GM23338 (cell line): ENCODE data around the gene ARID4B. TPM values are rescaled to one million over a fixed set of nuclear protein-coding genes. Genes with fewer than 3 reads are reported as not detected.

Source experiments
- ATAC-seq: fragments of 200-7000 bp; cut with Tn5 transposase; 3 replicates; pipeline ENCODE4 v1.9.1; 2020
- DNase-seq: peaks from one replicate; pipeline ENCODE4 v3.0.0-alpha.2; 2015; ENCODE audit warnings: low spot score
- H2AFZ ChIP-seq: fragments of 200-600 bp; sonication (generic); 2 replicates; pipeline ENCODE4 v1.8.0; 2016; ENCODE audit warnings: antibody characterized with exemption, mild to moderate bottlenecking, moderate library complexity
- H3F3A ChIP-seq: fragments of 200-600 bp; sonication (generic); replicated peaks from 2 replicates; pipeline ENCODE4 v1.8.0; 2017; ENCODE audit warnings: antibody characterized with exemption, mixed run types, low read depth
- H3K27ac ChIP-seq: fragments of 200-600 bp; sonication (generic); 2 replicates; pipeline ENCODE4 v1.6.1; 2016; ENCODE audit warnings: low read depth
- H3K27me3 ChIP-seq: fragments of 200-600 bp; sonication (generic); 2 replicates; pipeline ENCODE4 v1.8.0; 2016; ENCODE audit warnings: mild to moderate bottlenecking, mixed run types, moderate library complexity; ENCODE audit not compliant: insufficient read depth
- H3K36me3 ChIP-seq: fragments of 200-600 bp; sonication (generic); 2 replicates; pipeline ENCODE4 v1.8.0; 2016; ENCODE audit warnings: mild to moderate bottlenecking; ENCODE audit not compliant: insufficient read depth
- H3K4me1 ChIP-seq: fragments of 200-600 bp; sonication (generic); 2 replicates; pipeline ENCODE4 v1.8.0; 2016; ENCODE audit warnings: mild to moderate bottlenecking, moderate library complexity; ENCODE audit not compliant: insufficient read depth
- H3K4me2 ChIP-seq: fragments of 200-600 bp; sonication (generic); 2 replicates; pipeline ENCODE4 v1.7.1; 2017; ENCODE audit warnings: mixed run types
- H3K4me3 ChIP-seq: fragments of 200-600 bp; sonication (generic); 2 replicates; pipeline ENCODE4 v1.6.1; 2016; ENCODE audit warnings: mixed run types
- H3K79me2 ChIP-seq: fragments of 200-600 bp; sonication (generic); replicated peaks from 2 replicates; pipeline ENCODE4 v1.8.0; 2017; ENCODE audit warnings: mild to moderate bottlenecking; ENCODE audit not compliant: insufficient read depth
- H3K9me2 ChIP-seq: fragments of 200-600 bp; sonication (generic); 2 replicates; pipeline ENCODE4 v1.8.0; 2017; ENCODE audit not compliant: insufficient read depth
- H4K20me1 ChIP-seq: fragments of 200-600 bp; sonication (generic); replicated peaks from 2 replicates; pipeline ENCODE4 v1.8.0; 2017; ENCODE audit warnings: mild to moderate bottlenecking; ENCODE audit not compliant: insufficient read depth
- H3K27ac Mint-ChIP-seq: 2 replicates; pipeline ENCODE4 v1.8.0; 2020; ENCODE audit warnings: inconsistent platforms, mild to moderate bottlenecking, moderate library complexity, mixed read lengths
- H3K27me3 Mint-ChIP-seq: 3 replicates; pipeline ENCODE4 v1.8.0; 2022; ENCODE audit warnings: low read depth, mild to moderate bottlenecking, moderate library complexity, mixed read lengths, inconsistent platforms; ENCODE audit not compliant: insufficient read depth, poor library complexity
- H3K36me3 Mint-ChIP-seq: 3 replicates; pipeline ENCODE4 v1.8.0; 2021; ENCODE audit warnings: low read depth, mild to moderate bottlenecking, inconsistent platforms, moderate library complexity, mixed read lengths
- H3K4me1 Mint-ChIP-seq: 3 replicates; pipeline ENCODE4 v1.8.0; 2020; ENCODE audit warnings: mild to moderate bottlenecking, inconsistent platforms, mixed read lengths
- H3K4me3 Mint-ChIP-seq: 3 replicates; pipeline ENCODE4 v1.8.0; 2021; ENCODE audit warnings: moderate library complexity, mild to moderate bottlenecking, inconsistent platforms, mixed read lengths
- H3K9me3 Mint-ChIP-seq: 3 replicates; pipeline ENCODE4 v1.8.0; 2020; ENCODE audit warnings: moderate library complexity, mild to moderate bottlenecking, inconsistent platforms, mixed read lengths
- EZH2phosphoT487 ChIP-seq: fragments of 200-600 bp; sonication (generic); IDR thresholded peaks from one replicate; pipeline ENCODE4 v1.8.1; 2018; ENCODE audit warnings: antibody characterized with exemption; ENCODE audit not compliant: unreplicated experiment
- JUNB ChIP-seq: IDR thresholded peaks from one replicate; pipeline ENCODE4 v1.6.1; 2016; ENCODE audit warnings: antibody characterized with exemption; ENCODE audit not compliant: unreplicated experiment
- NANOG ChIP-seq: IDR thresholded peaks from 2 replicates; pipeline ENCODE4 v1.6.1; 2016; ENCODE audit warnings: antibody characterized with exemption, borderline replicate concordance
- POLR2AphosphoS5 ChIP-seq: IDR thresholded peaks from 2 replicates; pipeline ENCODE4 v1.6.1; 2016; ENCODE audit warnings: antibody characterized with exemption, low read depth
- ZNF114 ChIP-seq: fragments of 250-450 bp; sonication (Bioruptor Pico); IDR thresholded peaks from 2 replicates; pipeline ENCODE4 v1.5.0; 2020; ENCODE audit warnings: mild to moderate bottlenecking, moderate library complexity
- ZNF331 ChIP-seq: fragments of 250-450 bp; sonication (Bioruptor Pico); IDR thresholded peaks from 2 replicates; pipeline ENCODE4 v1.5.0; 2020; ENCODE audit warnings: low read depth, mild to moderate bottlenecking, moderate library complexity
- polyA plus RNA-seq: library from polyadenylated mRNA; unstranded; fragments of >200 nt; fragmentation: Nextera tagmentation; extraction: Ambion mirVana; gene quantifications from 2 replicates; pipeline ENCODE4 v1.2.1, GENCODE V29; 2016
- total RNA-seq: library from RNA; depleted of rRNA; stranded (reverse); fragments of >200 nt; shearing (Covaris generic); gene quantifications from 2 replicates; pipeline ENCODE4 v1.2.3, GENCODE V29; 2014
- TF ChIP-seq, protein P1 (sequence below): fragments of 250-450 bp; sonication (Bioruptor Pico); IDR thresholded peaks from 2 replicates; pipeline ENCODE4 v1.5.0; 2020; ENCODE audit warnings: mild to moderate bottlenecking, moderate library complexity
- TF ChIP-seq, protein P2 (sequence below): IDR thresholded peaks from 2 replicates; pipeline ENCODE4 v1.6.1; 2016; ENCODE audit warnings: antibody characterized with exemption
- TF ChIP-seq, protein P3 (sequence below): IDR thresholded peaks from one replicate; pipeline ENCODE4 v1.6.1; 2018; ENCODE audit warnings: antibody characterized with exemption; ENCODE audit not compliant: unreplicated experiment
- TF ChIP-seq, protein P4 (sequence below), 2 experiments: fragments of 200-600 bp in 1 of 2; sonication (generic) in 1 of 2; conservative IDR thresholded peaks; 2 replicates each; pipeline versions ENCODE4 v1.5.1 to v1.6.1; 2016 to 2017; ENCODE audit warnings: antibody characterized with exemption in 2 of 2, low read depth in 2 of 2, mild to moderate bottlenecking in 2 of 2, moderate library complexity in 1 of 2

Gene ARID4B
- total and polyA plus RNA-seq, 2 experiments from 2014 or later: 25.1 to 59.8 TPM

DNA sequence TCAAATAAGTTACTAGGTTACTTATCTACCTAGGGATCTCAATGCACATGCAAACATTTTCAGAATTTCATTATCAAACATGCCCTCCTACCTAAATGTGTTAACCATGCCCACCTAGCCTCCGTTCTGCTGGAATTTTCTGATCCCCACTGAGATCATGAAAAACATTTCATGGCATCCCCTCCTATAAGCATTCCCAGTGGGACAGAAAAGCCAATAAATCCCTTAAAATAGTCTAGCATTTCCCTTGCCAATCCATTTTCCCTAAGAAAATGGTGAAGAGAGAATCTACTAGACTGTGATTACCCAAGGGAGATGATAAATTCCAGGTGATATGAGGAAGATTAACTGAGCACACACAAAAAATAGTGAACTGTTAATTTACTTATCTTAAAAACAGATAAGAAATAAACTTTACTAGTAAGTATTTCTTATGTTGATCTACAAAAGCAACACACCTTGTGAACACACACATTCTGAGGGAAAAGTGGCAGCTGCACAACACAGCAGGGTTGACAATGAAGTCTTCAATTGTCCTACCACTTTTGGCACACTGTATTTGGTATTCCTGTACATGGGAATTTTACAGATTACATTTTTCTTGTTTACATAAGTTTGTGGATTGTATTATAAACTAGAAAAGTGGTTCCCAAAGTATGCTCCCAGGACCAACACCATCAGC lies 49.6 kb downstream of the ARID4B start (continued):
- TF ChIP-seq, protein P1, sequence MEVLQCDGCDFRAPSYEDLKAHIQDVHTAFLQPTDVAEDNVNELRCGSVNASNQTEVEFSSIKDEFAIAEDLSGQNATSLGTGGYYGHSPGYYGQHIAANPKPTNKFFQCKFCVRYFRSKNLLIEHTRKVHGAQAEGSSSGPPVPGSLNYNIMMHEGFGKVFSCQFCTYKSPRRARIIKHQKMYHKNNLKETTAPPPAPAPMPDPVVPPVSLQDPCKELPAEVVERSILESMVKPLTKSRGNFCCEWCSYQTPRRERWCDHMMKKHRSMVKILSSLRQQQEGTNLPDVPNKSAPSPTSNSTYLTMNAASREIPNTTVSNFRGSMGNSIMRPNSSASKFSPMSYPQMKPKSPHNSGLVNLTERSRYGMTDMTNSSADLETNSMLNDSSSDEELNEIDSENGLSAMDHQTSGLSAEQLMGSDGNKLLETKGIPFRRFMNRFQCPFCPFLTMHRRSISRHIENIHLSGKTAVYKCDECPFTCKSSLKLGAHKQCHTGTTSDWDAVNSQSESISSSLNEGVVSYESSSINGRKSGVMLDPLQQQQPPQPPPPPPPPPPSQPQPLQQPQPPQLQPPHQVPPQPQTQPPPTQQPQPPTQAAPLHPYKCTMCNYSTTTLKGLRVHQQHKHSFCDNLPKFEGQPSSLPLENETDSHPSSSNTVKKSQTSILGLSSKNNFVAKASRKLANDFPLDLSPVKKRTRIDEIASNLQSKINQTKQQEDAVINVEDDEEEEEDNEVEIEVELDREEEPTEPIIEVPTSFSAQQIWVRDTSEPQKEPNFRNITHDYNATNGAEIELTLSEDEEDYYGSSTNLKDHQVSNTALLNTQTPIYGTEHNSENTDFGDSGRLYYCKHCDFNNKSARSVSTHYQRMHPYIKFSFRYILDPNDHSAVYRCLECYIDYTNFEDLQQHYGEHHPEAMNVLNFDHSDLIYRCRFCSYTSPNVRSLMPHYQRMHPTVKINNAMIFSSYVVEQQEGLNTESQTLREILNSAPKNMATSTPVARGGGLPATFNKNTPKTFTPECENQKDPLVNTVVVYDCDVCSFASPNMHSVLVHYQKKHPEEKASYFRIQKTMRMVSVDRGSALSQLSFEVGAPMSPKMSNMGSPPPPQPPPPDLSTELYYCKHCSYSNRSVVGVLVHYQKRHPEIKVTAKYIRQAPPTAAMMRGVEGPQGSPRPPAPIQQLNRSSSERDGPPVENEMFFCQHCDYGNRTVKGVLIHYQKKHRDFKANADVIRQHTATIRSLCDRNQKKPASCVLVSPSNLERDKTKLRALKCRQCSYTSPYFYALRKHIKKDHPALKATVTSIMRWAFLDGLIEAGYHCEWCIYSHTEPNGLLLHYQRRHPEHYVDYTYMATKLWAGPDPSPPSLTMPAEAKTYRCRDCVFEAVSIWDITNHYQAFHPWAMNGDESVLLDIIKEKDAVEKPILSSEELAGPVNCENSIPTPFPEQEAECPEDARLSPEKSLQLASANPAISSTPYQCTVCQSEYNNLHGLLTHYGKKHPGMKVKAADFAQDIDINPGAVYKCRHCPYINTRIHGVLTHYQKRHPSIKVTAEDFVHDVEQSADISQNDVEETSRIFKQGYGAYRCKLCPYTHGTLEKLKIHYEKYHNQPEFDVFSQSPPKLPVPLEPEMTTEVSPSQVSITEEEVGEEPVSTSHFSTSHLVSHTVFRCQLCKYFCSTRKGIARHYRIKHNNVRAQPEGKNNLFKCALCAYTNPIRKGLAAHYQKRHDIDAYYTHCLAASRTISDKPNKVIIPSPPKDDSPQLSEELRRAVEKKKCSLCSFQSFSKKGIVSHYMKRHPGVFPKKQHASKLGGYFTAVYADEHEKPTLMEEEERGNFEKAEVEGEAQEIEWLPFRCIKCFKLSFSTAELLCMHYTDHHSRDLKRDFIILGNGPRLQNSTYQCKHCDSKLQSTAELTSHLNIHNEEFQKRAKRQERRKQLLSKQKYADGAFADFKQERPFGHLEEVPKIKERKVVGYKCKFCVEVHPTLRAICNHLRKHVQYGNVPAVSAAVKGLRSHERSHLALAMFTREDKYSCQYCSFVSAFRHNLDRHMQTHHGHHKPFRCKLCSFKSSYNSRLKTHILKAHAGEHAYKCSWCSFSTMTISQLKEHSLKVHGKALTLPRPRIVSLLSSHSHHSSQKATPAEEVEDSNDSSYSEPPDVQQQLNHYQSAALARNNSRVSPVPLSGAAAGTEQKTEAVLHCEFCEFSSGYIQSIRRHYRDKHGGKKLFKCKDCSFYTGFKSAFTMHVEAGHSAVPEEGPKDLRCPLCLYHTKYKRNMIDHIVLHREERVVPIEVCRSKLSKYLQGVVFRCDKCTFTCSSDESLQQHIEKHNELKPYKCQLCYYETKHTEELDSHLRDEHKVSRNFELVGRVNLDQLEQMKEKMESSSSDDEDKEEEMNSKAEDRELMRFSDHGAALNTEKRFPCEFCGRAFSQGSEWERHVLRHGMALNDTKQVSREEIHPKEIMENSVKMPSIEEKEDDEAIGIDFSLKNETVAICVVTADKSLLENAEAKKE (CRISPR knock-in tag): no peak
- no peak for TF ChIP-seq ZNF331 (CRISPR knock-in tag)
- TF ChIP-seq JUNB: no peak
- TF ChIP-seq, protein P2, sequence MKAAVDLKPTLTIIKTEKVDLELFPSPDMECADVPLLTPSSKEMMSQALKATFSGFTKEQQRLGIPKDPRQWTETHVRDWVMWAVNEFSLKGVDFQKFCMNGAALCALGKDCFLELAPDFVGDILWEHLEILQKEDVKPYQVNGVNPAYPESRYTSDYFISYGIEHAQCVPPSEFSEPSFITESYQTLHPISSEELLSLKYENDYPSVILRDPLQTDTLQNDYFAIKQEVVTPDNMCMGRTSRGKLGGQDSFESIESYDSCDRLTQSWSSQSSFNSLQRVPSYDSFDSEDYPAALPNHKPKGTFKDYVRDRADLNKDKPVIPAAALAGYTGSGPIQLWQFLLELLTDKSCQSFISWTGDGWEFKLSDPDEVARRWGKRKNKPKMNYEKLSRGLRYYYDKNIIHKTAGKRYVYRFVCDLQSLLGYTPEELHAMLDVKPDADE: no peak

DNA sequence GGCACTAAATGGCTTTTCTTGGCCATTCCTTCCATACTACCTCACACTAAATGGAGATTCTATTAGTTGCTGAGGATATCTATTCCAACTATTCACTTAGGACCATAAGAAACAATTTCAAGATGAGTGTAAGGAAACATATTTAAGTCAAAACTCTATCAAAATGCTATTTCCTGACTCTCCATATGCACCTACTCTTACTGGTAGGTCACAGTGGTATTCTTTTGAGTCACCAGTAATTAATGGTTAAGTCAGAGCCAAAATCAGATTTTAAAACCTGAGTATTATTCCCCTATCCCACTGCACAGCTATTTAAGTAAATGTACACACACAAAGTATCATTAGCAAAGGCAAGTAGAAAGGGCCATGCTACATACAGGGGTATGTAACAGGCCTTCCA lies 50.3 kb downstream of the ARID4B start:
- H3K36me3 Mint-ChIP-seq: 0 out of 3 replicates have a peak, but pooled peaks cover 3% of the 10 kb centered on the region
- no peak overlapping the region for H3K27ac ChIP-seq
- no peaks in the 10 kb centered on the region for H3K9me2 ChIP-seq
- no peak for ATAC-seq
- no peaks in the 10 kb centered on the region for H3K9me3 Mint-ChIP-seq
- H3K27ac Mint-ChIP-seq: no peak overlapping the region
- no peaks in the 10 kb centered on the region; the same call in 1 of the 2 replicates for H3K36me3 ChIP-seq
- no peaks in the 10 kb centered on the region for H3K27me3 ChIP-seq
- DNase-seq: no peak
- H3K79me2 ChIP-seq: peaks cover 100% of the 10 kb centered on the region
- no peak overlapping the region for H2AFZ ChIP-seq
- peaks cover 5% of the 10 kb centered on the region for H3K27me3 Mint-ChIP-seq
- peaks cover 59% of the 10 kb centered on the region for H3K4me1 ChIP-seq
- no peak overlapping the region for H3K4me2 ChIP-seq
- H3K4me3 ChIP-seq: no peak overlapping the region
- H3K4me3 Mint-ChIP-seq: no peak overlapping the region
- H3K4me1 Mint-ChIP-seq: peaks cover 47% of the 10 kb centered on the region
- no peaks in the 10 kb centered on the region for H3F3A ChIP-seq
- H4K20me1 ChIP-seq: peaks cover 52% of the 10 kb centered on the region
- TF ChIP-seq, protein P3, sequence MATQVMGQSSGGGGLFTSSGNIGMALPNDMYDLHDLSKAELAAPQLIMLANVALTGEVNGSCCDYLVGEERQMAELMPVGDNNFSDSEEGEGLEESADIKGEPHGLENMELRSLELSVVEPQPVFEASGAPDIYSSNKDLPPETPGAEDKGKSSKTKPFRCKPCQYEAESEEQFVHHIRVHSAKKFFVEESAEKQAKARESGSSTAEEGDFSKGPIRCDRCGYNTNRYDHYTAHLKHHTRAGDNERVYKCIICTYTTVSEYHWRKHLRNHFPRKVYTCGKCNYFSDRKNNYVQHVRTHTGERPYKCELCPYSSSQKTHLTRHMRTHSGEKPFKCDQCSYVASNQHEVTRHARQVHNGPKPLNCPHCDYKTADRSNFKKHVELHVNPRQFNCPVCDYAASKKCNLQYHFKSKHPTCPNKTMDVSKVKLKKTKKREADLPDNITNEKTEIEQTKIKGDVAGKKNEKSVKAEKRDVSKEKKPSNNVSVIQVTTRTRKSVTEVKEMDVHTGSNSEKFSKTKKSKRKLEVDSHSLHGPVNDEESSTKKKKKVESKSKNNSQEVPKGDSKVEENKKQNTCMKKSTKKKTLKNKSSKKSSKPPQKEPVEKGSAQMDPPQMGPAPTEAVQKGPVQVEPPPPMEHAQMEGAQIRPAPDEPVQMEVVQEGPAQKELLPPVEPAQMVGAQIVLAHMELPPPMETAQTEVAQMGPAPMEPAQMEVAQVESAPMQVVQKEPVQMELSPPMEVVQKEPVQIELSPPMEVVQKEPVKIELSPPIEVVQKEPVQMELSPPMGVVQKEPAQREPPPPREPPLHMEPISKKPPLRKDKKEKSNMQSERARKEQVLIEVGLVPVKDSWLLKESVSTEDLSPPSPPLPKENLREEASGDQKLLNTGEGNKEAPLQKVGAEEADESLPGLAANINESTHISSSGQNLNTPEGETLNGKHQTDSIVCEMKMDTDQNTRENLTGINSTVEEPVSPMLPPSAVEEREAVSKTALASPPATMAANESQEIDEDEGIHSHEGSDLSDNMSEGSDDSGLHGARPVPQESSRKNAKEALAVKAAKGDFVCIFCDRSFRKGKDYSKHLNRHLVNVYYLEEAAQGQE: no peak
- TF ChIP-seq, protein P4, sequence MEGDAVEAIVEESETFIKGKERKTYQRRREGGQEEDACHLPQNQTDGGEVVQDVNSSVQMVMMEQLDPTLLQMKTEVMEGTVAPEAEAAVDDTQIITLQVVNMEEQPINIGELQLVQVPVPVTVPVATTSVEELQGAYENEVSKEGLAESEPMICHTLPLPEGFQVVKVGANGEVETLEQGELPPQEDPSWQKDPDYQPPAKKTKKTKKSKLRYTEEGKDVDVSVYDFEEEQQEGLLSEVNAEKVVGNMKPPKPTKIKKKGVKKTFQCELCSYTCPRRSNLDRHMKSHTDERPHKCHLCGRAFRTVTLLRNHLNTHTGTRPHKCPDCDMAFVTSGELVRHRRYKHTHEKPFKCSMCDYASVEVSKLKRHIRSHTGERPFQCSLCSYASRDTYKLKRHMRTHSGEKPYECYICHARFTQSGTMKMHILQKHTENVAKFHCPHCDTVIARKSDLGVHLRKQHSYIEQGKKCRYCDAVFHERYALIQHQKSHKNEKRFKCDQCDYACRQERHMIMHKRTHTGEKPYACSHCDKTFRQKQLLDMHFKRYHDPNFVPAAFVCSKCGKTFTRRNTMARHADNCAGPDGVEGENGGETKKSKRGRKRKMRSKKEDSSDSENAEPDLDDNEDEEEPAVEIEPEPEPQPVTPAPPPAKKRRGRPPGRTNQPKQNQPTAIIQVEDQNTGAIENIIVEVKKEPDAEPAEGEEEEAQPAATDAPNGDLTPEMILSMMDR (conservative IDR thresholded peaks at IDR 0.05; ENCODE audit: low read depth in 2 of 2): no peak
- TF ChIP-seq POLR2AphosphoS5: no peak
- TF ChIP-seq, protein P2: no peak
- TF ChIP-seq ZNF331 (CRISPR knock-in tag): no peak
- TF ChIP-seq NANOG: no peak
- TF ChIP-seq ZNF114: no peak
- no peak for TF ChIP-seq EZH2phosphoT487
- no peak for TF ChIP-seq JUNB
